ENCODE data around the gene CRTAP.

DNA sequence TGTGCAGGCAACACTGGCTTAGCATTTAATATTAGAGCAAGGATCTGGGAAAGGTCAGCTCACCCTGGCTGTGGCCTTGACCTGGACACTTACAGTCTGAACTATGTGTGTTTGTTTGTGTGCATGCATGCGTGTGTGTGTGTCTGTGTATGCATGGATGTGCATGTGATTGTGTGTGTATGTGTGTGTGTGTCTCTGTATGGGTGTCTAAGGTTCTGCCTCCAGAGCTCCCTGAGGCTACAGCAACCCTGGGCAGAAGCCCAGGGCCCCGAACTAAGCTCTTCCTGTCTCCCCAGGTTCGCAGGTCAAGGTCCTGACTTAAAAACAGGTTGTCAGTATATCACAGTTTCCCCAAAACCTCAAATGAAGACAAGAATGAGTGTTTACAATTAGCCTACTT is 53.5 kb downstream of the CRTAP start:
- TF ChIP-seq, protein P1, sequence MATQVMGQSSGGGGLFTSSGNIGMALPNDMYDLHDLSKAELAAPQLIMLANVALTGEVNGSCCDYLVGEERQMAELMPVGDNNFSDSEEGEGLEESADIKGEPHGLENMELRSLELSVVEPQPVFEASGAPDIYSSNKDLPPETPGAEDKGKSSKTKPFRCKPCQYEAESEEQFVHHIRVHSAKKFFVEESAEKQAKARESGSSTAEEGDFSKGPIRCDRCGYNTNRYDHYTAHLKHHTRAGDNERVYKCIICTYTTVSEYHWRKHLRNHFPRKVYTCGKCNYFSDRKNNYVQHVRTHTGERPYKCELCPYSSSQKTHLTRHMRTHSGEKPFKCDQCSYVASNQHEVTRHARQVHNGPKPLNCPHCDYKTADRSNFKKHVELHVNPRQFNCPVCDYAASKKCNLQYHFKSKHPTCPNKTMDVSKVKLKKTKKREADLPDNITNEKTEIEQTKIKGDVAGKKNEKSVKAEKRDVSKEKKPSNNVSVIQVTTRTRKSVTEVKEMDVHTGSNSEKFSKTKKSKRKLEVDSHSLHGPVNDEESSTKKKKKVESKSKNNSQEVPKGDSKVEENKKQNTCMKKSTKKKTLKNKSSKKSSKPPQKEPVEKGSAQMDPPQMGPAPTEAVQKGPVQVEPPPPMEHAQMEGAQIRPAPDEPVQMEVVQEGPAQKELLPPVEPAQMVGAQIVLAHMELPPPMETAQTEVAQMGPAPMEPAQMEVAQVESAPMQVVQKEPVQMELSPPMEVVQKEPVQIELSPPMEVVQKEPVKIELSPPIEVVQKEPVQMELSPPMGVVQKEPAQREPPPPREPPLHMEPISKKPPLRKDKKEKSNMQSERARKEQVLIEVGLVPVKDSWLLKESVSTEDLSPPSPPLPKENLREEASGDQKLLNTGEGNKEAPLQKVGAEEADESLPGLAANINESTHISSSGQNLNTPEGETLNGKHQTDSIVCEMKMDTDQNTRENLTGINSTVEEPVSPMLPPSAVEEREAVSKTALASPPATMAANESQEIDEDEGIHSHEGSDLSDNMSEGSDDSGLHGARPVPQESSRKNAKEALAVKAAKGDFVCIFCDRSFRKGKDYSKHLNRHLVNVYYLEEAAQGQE (IDR thresholded peaks at IDR 0.05; ENCODE audit: insufficient replicate concordance, low read depth) = no peak
- TF ChIP-seq CTCF (IDR thresholded peaks at IDR 0.05; ENCODE audit: insufficient read depth, low read length) = no peak
- TF ChIP-seq SPI1 (IDR thresholded peaks at IDR 0.05; ENCODE audit: borderline replicate concordance, low read depth) = no peak
- TF ChIP-seq GABPA (IDR thresholded peaks at IDR 0.05; ENCODE audit: low read depth) = no peak
